NB4 (cell line): ENCODE measurements around the gene GNG8.

Experiments
- MYC ChIP-seq: IDR thresholded peaks from 2 replicates; pipeline ENCODE4 v1.6.1; 2011; ENCODE audit warnings: low read depth, low read length
- POLR2A ChIP-seq: IDR thresholded peaks from 2 replicates; pipeline ENCODE4 v1.6.1; 2011; ENCODE audit warnings: mild to moderate bottlenecking; ENCODE audit not compliant: insufficient read length; ENCODE audit errors: extremely low read depth
- TF ChIP-seq, protein P1 (sequence below): IDR thresholded peaks from one replicate; pipeline ENCODE4 v1.5.1; 2012; ENCODE audit warnings: low read depth, low read length
- TF ChIP-seq, protein P2 (sequence below): IDR thresholded peaks from 2 replicates; pipeline ENCODE4 v1.6.1; 2011; ENCODE audit warnings: low read depth, low read length

DNA sequence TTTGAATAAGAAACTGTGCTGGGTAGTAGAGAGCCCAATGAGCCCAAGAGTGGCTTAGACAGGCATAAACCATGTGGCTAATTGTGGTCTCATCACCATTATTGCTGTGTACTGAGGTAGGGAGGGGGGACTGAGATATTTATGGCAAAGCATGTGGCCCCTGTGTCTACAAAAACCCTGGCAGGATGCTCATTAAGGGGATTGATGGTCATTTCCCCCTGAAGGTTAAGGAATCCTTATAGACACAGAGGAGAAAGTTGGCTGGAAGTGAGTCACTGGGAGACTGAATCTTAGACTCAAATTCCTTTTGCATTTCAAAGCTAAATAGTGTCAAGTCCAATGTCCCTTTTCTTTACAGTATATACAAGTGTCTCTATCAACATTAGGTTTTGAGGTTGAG, 34.8 kb upstream of the GNG8 start:
- TF ChIP-seq, protein P1, sequence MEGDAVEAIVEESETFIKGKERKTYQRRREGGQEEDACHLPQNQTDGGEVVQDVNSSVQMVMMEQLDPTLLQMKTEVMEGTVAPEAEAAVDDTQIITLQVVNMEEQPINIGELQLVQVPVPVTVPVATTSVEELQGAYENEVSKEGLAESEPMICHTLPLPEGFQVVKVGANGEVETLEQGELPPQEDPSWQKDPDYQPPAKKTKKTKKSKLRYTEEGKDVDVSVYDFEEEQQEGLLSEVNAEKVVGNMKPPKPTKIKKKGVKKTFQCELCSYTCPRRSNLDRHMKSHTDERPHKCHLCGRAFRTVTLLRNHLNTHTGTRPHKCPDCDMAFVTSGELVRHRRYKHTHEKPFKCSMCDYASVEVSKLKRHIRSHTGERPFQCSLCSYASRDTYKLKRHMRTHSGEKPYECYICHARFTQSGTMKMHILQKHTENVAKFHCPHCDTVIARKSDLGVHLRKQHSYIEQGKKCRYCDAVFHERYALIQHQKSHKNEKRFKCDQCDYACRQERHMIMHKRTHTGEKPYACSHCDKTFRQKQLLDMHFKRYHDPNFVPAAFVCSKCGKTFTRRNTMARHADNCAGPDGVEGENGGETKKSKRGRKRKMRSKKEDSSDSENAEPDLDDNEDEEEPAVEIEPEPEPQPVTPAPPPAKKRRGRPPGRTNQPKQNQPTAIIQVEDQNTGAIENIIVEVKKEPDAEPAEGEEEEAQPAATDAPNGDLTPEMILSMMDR: no peak
- TF ChIP-seq POLR2A: no peak
- no peak for TF ChIP-seq MYC
- TF ChIP-seq, protein P2, sequence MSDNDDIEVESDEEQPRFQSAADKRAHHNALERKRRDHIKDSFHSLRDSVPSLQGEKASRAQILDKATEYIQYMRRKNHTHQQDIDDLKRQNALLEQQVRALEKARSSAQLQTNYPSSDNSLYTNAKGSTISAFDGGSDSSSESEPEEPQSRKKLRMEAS: no peak
